ENCODE measurements around the gene RBM38.

The RBM38 gene

GRCh38 chr20:57395111-57395966, 4.1 kb downstream of the RBM38 start (continued):
- TF ChIP-seq ZNF280C (tag by site-specific recombination; IDR thresholded peaks at IDR 0.05) (no peak), ELK4 (IDR thresholded peaks at IDR 0.05; ENCODE audit: borderline replicate concordance, low read depth, low read length) (no peak), ZNF626 (tag by site-specific recombination; IDR thresholded peaks at IDR 0.05) (no peak), TRIM28 (IDR thresholded peaks at IDR 0.05; ENCODE audit: borderline replicate concordance, low read length) (no peak)

- no peak overlapping the region for H3K27ac ChIP-seq (ENCODE audit: extremely low read depth, low read depth, low read length)
- no peaks in the 10 kb centered on the region for H3K9me3 ChIP-seq (ENCODE audit: control insufficient read depth, insufficient read depth, low read depth, low read length)
- CTCF ChIA-PET: no interaction called here
- no peaks in the 10 kb centered on the region for H3K4me1 ChIP-seq (ENCODE audit: control insufficient read depth, insufficient read depth, low read length)
- TF ChIP-seq TCF7L2 (IDR thresholded peaks at IDR 0.05; ENCODE audit: borderline replicate concordance, low read depth, low read length) (no peak), ZNF792 (tag by site-specific recombination; IDR thresholded peaks at IDR 0.05) (no peak), SP2 (tag by site-specific recombination; IDR thresholded peaks at IDR 0.05) (no peak), ZNF280D (tag by site-specific recombination; IDR thresholded peaks at IDR 0.05) (peak; percentile 86)
- peaks cover 0 to 91% of the 10 kb centered on the region in 2 experiments; a peak in 1 of 3 replicates for H3K36me3 ChIP-seq (ENCODE audit: control insufficient read depth in 2 of 2, insufficient read depth in 1 of 2, low read length in 2 of 2)
- no peak overlapping the region for H3K4me3 ChIP-seq (ENCODE audit: low read depth, low read length)
- POLR2A ChIA-PET: no interaction called here
Observed at GRCh38 chr20:57396212-57396983, 5.2 kb downstream of the RBM38 start.

GRCh38 chr20:57396984-57397692, 5.9 kb downstream of the RBM38 start:
- no peaks in the 10 kb centered on the region for H3K4me1 ChIP-seq (ENCODE audit: control insufficient read depth, insufficient read depth, low read length)
- no peak overlapping the region for H3K27ac ChIP-seq (ENCODE audit: extremely low read depth, low read depth, low read length)
- POLR2A ChIA-PET: no interaction called here
- no peaks in the 10 kb centered on the region for H3K9me3 ChIP-seq (ENCODE audit: control insufficient read depth, insufficient read depth, low read depth, low read length)
- peaks cover 0 to 96% of the 10 kb centered on the region in 2 experiments; a peak in 1 of 3 replicates for H3K36me3 ChIP-seq (ENCODE audit: control insufficient read depth in 2 of 2, insufficient read depth in 1 of 2, low read length in 2 of 2)
- H3K4me3 ChIP-seq (ENCODE audit: low read depth, low read length): no peak overlapping the region
- CTCF ChIA-PET: interaction anchor here (0.6 to 0.8 kb wide), 2 partner anchors 15 to 847 kb away, joined by 3 to 4 read pairs; no protein-coding TSS in a partner anchor
- TF ChIP-seq ZNF580 (tag by site-specific recombination; IDR thresholded peaks at IDR 0.05) (no peak), ZNF132 (tag by site-specific recombination; IDR thresholded peaks at IDR 0.05; ENCODE audit: borderline replicate concordance) (no peak), ZNF274 (IDR thresholded peaks at IDR 0.05; ENCODE audit: low read length) (no peak), ZNF274 (tag by site-specific recombination; IDR thresholded peaks at IDR 0.05; ENCODE audit: borderline replicate concordance) (no peak), ZNF473 (tag by site-specific recombination; IDR thresholded peaks at IDR 0.05) (no peak), ZNF530 (tag by site-specific recombination; IDR thresholded peaks at IDR 0.05; ENCODE audit: low read depth) (no peak), ZBTB26 (tag by site-specific recombination; optimal IDR thresholded peaks at IDR 0.05) (no peak), ZNF610 (tag by site-specific recombination; IDR thresholded peaks at IDR 0.05; ENCODE audit: borderline replicate concordance) (no peak), ZBTB8A (tag by site-specific recombination; IDR thresholded peaks at IDR 0.05) (no peak), ZNF704 (tag by site-specific recombination; IDR thresholded peaks at IDR 0.05) (no peak), ZNF843 (tag by site-specific recombination; IDR thresholded peaks at IDR 0.05) (no peak), ZNF549 (tag by site-specific recombination; IDR thresholded peaks at IDR 0.05) (no peak), KLF10 (tag by site-specific recombination; IDR thresholded peaks at IDR 0.05) (no peak)
